ENCODE results near the gene ULK3.

DNA sequence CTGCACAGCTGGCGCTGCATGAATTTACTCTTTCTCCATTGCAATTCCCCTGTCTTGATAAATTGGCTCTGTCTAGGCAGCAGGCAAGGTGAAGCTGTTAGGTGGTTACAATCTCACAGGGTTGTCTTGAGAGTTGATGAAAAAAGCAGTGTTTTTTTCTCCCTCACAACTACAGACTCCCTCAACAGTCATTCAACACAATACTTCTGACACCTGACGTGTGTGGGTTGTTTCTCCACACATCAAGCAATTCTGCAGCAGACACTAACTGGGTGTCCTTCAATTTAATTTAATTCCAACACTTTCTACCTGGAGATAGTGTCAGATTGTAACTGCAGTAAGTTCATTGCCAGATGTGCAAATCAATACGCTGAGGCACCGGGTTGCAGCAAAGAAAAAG, 35.3 kb upstream of the ULK3 start:
- TF ChIP-seq, protein P1, sequence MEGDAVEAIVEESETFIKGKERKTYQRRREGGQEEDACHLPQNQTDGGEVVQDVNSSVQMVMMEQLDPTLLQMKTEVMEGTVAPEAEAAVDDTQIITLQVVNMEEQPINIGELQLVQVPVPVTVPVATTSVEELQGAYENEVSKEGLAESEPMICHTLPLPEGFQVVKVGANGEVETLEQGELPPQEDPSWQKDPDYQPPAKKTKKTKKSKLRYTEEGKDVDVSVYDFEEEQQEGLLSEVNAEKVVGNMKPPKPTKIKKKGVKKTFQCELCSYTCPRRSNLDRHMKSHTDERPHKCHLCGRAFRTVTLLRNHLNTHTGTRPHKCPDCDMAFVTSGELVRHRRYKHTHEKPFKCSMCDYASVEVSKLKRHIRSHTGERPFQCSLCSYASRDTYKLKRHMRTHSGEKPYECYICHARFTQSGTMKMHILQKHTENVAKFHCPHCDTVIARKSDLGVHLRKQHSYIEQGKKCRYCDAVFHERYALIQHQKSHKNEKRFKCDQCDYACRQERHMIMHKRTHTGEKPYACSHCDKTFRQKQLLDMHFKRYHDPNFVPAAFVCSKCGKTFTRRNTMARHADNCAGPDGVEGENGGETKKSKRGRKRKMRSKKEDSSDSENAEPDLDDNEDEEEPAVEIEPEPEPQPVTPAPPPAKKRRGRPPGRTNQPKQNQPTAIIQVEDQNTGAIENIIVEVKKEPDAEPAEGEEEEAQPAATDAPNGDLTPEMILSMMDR (IDR thresholded peaks at IDR 0.05) = no peak
- no peak for TF ChIP-seq POLR2A (IDR thresholded peaks at IDR 0.05)
- no peak for TF ChIP-seq EP300 (IDR thresholded peaks at IDR 0.05)
